HL-60 (cell line): ENCODE results near the gene SLC4A4.

Source experiments
- DNase-seq, 2 experiments: peaks; one replicate each; pipeline ENCODE4 v3.0.0-alpha.2; 2010 to 2020; ENCODE audit warnings: low read depth in 1 of 2, low spot score in 1 of 2
- H3K27ac ChIP-seq: fragments of 250-450 bp; sonication (Bioruptor Pico); replicated peaks from 2 replicates; pipeline ENCODE4 v1.5.1; 2020; ENCODE audit warnings: mild to moderate bottlenecking, moderate library complexity
- H3K27me3 ChIP-seq: fragments of 250-450 bp; sonication (Bioruptor Pico); 2 replicates; pipeline ENCODE4 v1.5.1; 2021; ENCODE audit warnings: mild to moderate bottlenecking, moderate library complexity; ENCODE audit not compliant: insufficient read depth, poor library complexity, severe bottlenecking
- H3K4me3 ChIP-seq: replicated peaks from 2 replicates; pipeline ENCODE4 v1.5.1; 2011; ENCODE audit warnings: mild to moderate bottlenecking, control low read depth, low read length; ENCODE audit not compliant: insufficient read depth
- CTCF ChIP-seq: IDR thresholded peaks from one replicate; pipeline ENCODE4 v1.5.1; 2011; ENCODE audit warnings: low read length, control low read depth, inconsistent platforms; ENCODE audit not compliant: insufficient read depth
- GABPA ChIP-seq: IDR thresholded peaks from 2 replicates; pipeline ENCODE4 v1.6.1; 2012; ENCODE audit warnings: low read depth
- POLR2AphosphoS5 ChIP-seq: IDR thresholded peaks from 2 replicates; pipeline ENCODE4 v1.6.1; 2012; ENCODE audit warnings: low read depth
- SPI1 ChIP-seq: IDR thresholded peaks from 2 replicates; pipeline ENCODE4 v1.6.1; 2012; ENCODE audit warnings: low read depth, mild to moderate bottlenecking, borderline replicate concordance
- TF ChIP-seq, protein P1 (sequence below): IDR thresholded peaks from 2 replicates; pipeline ENCODE4 v1.6.1; 2012; ENCODE audit warnings: low read depth; ENCODE audit not compliant: insufficient replicate concordance

SLC4A4 gene

DNA sequence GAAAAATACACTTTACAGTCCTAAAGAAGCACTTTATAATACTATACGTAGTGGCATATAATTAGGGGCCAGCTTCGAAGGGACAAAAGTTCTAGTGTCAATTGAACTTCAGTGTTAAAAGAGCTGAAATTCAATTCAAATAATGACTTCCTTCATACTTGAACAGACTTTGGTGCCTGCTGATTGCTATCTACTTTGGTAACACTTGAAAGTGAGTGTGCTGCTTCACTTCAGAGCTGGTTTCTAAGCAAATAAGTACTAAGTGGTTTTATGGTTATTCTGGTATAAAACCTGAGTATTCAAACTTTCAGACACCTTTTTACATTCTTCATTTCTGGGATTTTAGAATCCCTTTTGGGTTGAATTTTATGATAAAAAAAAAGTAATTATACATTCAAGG, 107.0 kb downstream of the SLC4A4 start:
- TF ChIP-seq POLR2AphosphoS5 (no peak), CTCF (no peak), GABPA (no peak), SPI1 (no peak)
- TF ChIP-seq, protein P1, sequence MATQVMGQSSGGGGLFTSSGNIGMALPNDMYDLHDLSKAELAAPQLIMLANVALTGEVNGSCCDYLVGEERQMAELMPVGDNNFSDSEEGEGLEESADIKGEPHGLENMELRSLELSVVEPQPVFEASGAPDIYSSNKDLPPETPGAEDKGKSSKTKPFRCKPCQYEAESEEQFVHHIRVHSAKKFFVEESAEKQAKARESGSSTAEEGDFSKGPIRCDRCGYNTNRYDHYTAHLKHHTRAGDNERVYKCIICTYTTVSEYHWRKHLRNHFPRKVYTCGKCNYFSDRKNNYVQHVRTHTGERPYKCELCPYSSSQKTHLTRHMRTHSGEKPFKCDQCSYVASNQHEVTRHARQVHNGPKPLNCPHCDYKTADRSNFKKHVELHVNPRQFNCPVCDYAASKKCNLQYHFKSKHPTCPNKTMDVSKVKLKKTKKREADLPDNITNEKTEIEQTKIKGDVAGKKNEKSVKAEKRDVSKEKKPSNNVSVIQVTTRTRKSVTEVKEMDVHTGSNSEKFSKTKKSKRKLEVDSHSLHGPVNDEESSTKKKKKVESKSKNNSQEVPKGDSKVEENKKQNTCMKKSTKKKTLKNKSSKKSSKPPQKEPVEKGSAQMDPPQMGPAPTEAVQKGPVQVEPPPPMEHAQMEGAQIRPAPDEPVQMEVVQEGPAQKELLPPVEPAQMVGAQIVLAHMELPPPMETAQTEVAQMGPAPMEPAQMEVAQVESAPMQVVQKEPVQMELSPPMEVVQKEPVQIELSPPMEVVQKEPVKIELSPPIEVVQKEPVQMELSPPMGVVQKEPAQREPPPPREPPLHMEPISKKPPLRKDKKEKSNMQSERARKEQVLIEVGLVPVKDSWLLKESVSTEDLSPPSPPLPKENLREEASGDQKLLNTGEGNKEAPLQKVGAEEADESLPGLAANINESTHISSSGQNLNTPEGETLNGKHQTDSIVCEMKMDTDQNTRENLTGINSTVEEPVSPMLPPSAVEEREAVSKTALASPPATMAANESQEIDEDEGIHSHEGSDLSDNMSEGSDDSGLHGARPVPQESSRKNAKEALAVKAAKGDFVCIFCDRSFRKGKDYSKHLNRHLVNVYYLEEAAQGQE, result no peak
- no peak for DNase-seq
- no peaks in the 10 kb centered on the region for H3K27me3 ChIP-seq
- no peak overlapping the region for H3K4me3 ChIP-seq
- no peak overlapping the region for H3K27ac ChIP-seq

DNA sequence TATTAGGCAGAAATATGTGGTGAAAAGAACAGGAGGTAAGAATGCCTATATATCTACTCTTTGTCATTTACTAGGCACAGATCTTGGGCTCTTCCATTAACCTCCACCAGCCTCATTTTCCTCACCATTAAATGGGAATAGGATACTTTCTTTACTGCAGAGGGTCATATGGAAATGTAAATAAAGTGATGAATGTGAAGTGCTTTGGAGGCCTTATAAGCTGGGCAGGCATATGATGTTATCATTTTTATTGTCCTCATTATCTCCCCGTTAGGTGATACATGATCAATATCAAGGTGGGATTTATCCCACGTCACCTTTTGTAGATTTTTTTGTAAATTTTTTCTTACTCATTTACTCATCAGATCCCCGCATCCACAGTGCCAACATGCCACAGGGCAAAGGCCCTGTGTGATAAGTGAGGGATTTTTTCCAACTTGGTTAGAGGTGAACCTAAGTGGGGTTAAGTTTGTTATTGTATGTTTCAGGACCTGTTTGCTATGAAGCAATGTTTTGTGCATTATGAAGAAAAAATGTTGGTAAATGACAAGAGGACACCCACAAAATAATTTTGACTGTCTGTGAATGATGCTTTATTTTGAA, 107.8 kb downstream of the SLC4A4 start:
- Histone ChIP-seq H3K27me3 (no peaks in the 10 kb centered on the region), H3K27ac (no peak overlapping the region), H3K4me3 (no peak overlapping the region)
- DNase-seq, result no peak
- TF ChIP-seq SPI1 (no peak), GABPA (no peak), POLR2AphosphoS5 (no peak), CTCF (no peak)
- TF ChIP-seq, protein P1, result no peak

DNA sequence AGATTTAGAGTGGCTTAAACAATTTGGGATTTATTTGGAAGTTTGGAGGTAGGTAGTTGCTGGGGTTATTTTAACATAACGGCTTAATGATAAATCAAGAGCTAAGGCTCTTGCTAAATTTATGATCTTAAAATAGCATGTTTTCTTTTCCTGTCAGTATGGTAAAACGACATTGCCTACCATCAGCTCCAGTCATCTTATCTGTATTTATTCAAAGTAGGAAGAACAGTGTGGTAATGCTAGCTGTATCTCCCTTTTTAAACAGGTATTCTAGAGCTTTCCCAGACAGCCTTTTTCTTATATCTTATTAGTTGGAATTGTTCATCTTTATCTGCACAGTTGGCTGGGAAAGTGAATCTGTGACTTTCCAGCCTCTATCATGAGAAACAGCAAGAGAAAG, 110.2 kb downstream of the SLC4A4 start:
- Histone ChIP-seq H3K27me3 (no peaks in the 10 kb centered on the region), H3K27ac (no peak overlapping the region), H3K4me3 (no peak overlapping the region)
- no peak for TF ChIP-seq CTCF
- TF ChIP-seq POLR2AphosphoS5, result no peak
- no peak for TF ChIP-seq SPI1
- no peak for TF ChIP-seq GABPA
- TF ChIP-seq, protein P1, result no peak
- no peak for DNase-seq
